Fibroblast of villous mesenchyme (primary cell): ENCODE data around the gene TNFRSF9. TPM values are rescaled to one million over a fixed set of nuclear protein-coding genes. Genes with fewer than 3 reads are reported as not detected.
"Not testable (repeated sequence)": the region's sequence is repeated elsewhere in the genome, so short reads cannot be mapped to it uniquely, and the experiment has no call there.

ENCODE experiments used
- DNase-seq: peaks from one replicate; pipeline ENCODE4 v3.0.0-alpha.2; 2010; ENCODE audit warnings: low read depth
- H3K4me3 ChIP-seq: 2 replicates; pipeline ENCODE4 v1.5.1; 2011; ENCODE audit warnings: low read depth, mild to moderate bottlenecking, low read length
- total RNA-seq: library from RNA; depleted of rRNA; stranded (reverse); fragments of >200 nt; gene quantifications from 2 replicates; pipeline ENCODE4 v1.2.3, GENCODE V29; 2012
- TF ChIP-seq, protein P1 (sequence below): IDR thresholded peaks from 2 replicates; pipeline ENCODE4 v1.5.1; 2012; ENCODE audit warnings: low read depth, mild to moderate bottlenecking, low read length; ENCODE audit not compliant: insufficient read depth

The TNFRSF9 gene
- total RNA-seq, 1 donor = 0.43 TPM

DNA sequence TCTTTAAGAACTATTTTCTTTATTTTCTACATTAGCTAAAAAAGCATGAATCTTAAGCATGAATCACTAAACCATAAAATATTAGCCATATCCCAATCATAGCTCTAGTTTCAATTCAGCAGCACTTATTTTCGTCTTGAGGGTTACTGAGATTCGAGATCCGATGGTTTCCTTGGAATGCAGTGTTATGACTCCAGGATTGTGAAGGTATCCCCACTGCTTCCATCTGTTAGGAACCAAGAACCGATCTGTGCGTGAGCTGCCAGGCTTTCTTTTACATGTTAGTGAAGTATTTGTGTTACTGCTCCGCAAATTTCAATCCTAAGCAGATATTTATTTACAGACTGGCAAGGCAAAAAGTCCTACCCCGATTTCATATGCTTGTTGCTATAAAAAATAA, 18.8 kb downstream of the TNFRSF9 start:
- TF ChIP-seq, protein P1, sequence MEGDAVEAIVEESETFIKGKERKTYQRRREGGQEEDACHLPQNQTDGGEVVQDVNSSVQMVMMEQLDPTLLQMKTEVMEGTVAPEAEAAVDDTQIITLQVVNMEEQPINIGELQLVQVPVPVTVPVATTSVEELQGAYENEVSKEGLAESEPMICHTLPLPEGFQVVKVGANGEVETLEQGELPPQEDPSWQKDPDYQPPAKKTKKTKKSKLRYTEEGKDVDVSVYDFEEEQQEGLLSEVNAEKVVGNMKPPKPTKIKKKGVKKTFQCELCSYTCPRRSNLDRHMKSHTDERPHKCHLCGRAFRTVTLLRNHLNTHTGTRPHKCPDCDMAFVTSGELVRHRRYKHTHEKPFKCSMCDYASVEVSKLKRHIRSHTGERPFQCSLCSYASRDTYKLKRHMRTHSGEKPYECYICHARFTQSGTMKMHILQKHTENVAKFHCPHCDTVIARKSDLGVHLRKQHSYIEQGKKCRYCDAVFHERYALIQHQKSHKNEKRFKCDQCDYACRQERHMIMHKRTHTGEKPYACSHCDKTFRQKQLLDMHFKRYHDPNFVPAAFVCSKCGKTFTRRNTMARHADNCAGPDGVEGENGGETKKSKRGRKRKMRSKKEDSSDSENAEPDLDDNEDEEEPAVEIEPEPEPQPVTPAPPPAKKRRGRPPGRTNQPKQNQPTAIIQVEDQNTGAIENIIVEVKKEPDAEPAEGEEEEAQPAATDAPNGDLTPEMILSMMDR = no peak
- no peak overlapping the region for H3K4me3 ChIP-seq
- no peak for DNase-seq

DNA sequence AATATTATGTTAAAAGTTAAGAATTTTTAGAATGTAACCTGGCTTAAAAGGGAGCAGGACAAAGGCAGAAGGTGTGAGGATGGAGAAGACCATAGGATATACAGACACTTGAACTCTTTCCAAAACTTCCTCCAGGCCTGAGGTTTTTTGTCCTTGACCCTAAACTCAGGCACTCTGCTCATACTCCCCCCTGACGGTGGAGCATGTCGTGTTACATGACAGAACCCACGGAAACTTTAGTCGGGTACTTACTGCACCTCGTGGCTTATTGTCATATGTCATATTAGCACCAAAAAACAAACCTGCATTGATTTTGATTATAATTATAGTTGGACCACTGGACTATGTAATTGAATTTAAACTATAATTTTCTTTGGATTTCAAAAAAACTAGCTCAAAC, 20.8 kb downstream of the TNFRSF9 start:
- no peak for DNase-seq
- no peak overlapping the region for H3K4me3 ChIP-seq
- TF ChIP-seq, protein P1 = no peak

GRCh38 chr1:7917971-7918370, 22.7 kb downstream of the TNFRSF9 start:
- not testable (repeated sequence) for DNase-seq, H3K4me3 ChIP-seq

DNA sequence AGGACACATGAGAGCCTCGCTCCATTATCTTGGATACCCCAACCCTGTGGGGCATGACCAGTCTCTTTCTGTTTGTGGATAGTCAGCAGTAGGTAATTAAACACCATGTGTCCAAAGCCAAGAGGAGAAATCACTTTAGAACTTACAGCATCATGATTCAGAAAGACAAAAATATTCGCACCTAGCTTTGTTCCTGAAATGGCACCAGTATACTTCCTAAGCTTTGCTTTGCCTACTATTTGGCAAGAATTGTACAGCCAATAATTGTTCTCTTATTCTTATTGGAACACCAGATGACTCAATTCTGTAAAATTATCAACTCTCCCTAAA, 24.2 kb downstream of the TNFRSF9 start:
- no peak overlapping the region for H3K4me3 ChIP-seq
- DNase-seq = no peak
- TF ChIP-seq, protein P1 = no peak

DNA sequence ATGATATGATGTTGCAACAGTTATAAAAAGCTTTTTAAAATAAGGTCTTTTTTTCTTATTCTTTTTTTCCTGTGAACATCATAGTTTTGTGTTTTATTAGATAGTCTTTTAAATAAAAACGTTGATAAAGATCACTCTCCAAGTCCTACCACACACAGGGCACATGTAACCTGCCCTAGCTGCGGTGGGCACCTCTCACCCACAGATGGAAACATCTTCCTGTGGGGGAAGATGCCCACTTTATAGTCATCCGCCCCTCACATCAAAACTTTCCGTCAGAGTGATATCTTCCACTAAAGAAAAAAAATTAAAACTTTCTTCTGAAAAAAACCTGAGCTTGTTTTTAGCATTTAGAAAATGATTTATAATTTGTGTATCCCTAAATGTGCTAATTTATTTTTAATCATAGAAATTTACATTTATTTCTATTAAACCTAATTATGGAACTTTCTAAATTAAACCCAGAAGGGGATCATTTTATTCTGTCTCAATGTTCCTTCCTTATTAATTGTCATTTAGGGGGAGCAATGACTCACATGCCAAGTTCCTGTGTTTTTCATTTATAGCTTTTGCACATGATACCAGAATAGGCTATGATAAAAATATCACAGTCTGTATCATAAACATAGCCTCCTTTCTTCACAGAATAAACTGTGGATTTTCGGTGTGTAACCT, 24.7 kb downstream of the TNFRSF9 start:
- no peak for DNase-seq
- no peak overlapping the region for H3K4me3 ChIP-seq
- TF ChIP-seq, protein P1 = no peak

DNA sequence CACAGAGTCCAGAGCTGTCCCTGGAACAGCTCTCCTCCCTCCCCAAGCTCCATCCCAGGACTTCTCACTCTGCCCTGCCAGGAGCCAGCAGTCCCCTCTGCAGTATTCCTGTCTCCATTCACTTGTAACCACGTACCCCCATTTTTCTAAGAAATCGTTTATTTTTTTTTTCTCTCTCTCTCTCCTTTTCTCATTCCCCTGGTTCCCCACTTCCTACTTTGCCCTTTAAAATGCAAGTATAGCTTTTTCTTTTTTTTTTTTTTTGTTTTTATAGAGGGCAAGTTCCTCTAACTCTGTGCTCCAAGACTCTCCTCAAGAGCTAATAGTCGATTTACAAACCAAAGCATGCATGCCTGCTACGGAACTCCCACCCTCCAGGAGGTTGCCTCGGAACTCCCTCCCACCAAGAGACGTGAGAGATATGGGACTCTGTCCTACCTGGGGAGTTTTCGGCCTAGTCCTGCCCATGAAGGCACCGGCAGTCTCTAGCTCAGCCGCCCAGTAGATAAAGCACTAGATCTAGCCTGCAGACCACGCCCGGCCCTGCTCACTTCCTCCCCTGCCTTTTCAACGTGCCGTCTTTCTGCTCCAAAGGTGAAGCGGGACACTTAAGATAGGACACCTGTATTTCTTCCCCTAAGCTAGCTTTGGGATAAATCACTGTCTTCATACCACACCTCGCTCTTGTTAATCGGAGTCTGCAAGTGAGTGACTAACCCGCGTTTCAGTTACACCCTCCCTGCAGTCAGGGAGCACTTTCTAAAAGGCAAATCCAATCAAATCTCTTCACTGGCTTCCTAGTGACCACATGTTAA, 27.7 kb downstream of the TNFRSF9 start:
- H3K4me3 ChIP-seq = peak overlapping the region; percentile 23
- no peak for DNase-seq
- TF ChIP-seq, protein P1 = no peak

- no peak overlapping the region for H3K4me3 ChIP-seq
- TF ChIP-seq, protein P1 = no peak
- DNase-seq = no peak
Measured at GRCh38 chr1:7912145-7912544, 28.5 kb downstream of the TNFRSF9 start.
